B cell (primary cell): ENCODE results near the gene RBMS3. TPM values are rescaled to one million over a fixed set of nuclear protein-coding genes. Genes with fewer than 3 reads are reported as not detected.

ENCODE experiments used
- ATAC-seq: fragments of 200-7000 bp; cut with Tn5 transposase; one replicate; pipeline ENCODE4 v1.10.0; 2021; ENCODE audit warnings: low read depth, mild to moderate bottlenecking, moderate number of reproducible peaks, moderate library complexity
- CTCF ChIA-PET: fragments of 350-600 bp; sonication (Branson Sonifier 250); formaldehyde crosslinking; loops from one replicate; lab custom pipeline; 2021; ENCODE audit warnings: antibody characterized with exemption, inconsistent platforms; lab: Charles Lee
- POLR2A ChIA-PET: fragments of 350-600 bp; sonication (Branson Sonifier 250); formaldehyde crosslinking; loops from one replicate; lab custom pipeline; 2021; ENCODE audit warnings: antibody characterized with exemption; lab: Charles Lee
- DNase-seq: peaks from one replicate; pipeline ENCODE4 v3.0.0; 2013
- H2AFZ ChIP-seq: 2 replicates; pipeline ENCODE4 v1.6.1; 2012; ENCODE audit warnings: mild to moderate bottlenecking, low read depth, low read length; ENCODE audit not compliant: insufficient read depth, poor library complexity, severe bottlenecking
- H3K27ac ChIP-seq, 2 donors: 1 replicate in 1 of 2; 2 replicates in 1 of 2; pipeline ENCODE4 v1.5.1; 2012 to 2013; ENCODE audit warnings: low read length in 2 of 2, mild to moderate bottlenecking in 2 of 2, moderate library complexity in 1 of 2
- H3K27me3 ChIP-seq, 4 experiments: fragments of 200-600 bp in 1 of 4; sonication (generic) in 1 of 4; replicated peaks in 1 of 4; 1 replicate in 2 of 4; 2 replicates in 2 of 4; pipeline versions ENCODE4 v1.6.1 to v1.7.0; 2013 to 2016; ENCODE audit warnings: low read length in 3 of 4, mild to moderate bottlenecking in 2 of 4, mixed read lengths in 1 of 4, moderate library complexity in 1 of 4; ENCODE audit not compliant: insufficient read depth in 4 of 4, control insufficient read depth in 3 of 4; ENCODE audit errors: control extremely low read depth in 1 of 4
- H3K36me3 ChIP-seq, 2 experiments: replicated peaks in 1 of 2; 1 replicate in 1 of 2; 2 replicates in 1 of 2; pipeline versions ENCODE4 v1.6.1 to v1.7.1; 2013; ENCODE audit warnings: low read length in 1 of 2; ENCODE audit not compliant: insufficient read depth in 2 of 2, control insufficient read depth in 1 of 2; ENCODE audit errors: control extremely low read depth in 1 of 2, extremely low read depth in 1 of 2
- H3K4me1 ChIP-seq, 2 donors: fragments of 200-600 bp in 1 of 2; sonication (generic) in 1 of 2; 1 replicate in 1 of 2; 2 replicates in 1 of 2; pipeline versions ENCODE4 v1.5.1 to v1.6.1; 2013 to 2017; ENCODE audit warnings: low read length in 2 of 2; ENCODE audit not compliant: control insufficient read depth in 2 of 2, insufficient read depth in 2 of 2
- H3K4me2 ChIP-seq: replicated peaks from 2 replicates; pipeline ENCODE3; 2012; ENCODE audit warnings: mild to moderate bottlenecking, low read depth, low read length; ENCODE audit not compliant: poor library complexity, severe bottlenecking
- H3K4me3 ChIP-seq, 5 experiments: fragments of 200-600 bp in 1 of 5; sonication (generic) in 1 of 5; 1 replicate in 3 of 5; 2 replicates in 2 of 5; pipeline versions ENCODE4 v1.5.1 to v1.7.0; 2011 to 2016; ENCODE audit warnings: low read length in 4 of 5, mild to moderate bottlenecking in 4 of 5, low read depth in 2 of 5, control low read depth in 1 of 5, moderate library complexity in 1 of 5; ENCODE audit not compliant: insufficient read depth in 1 of 5; ENCODE audit errors: control extremely low read depth in 1 of 5, extremely low read depth in 1 of 5
- H3K79me2 ChIP-seq: fragments of 200-600 bp; sonication (generic); one replicate; pipeline ENCODE4 v1.6.0; 2016; ENCODE audit warnings: low read length; ENCODE audit not compliant: control insufficient read depth, insufficient read depth
- H3K9ac ChIP-seq: fragments of 200-600 bp; sonication (generic); 2 replicates; pipeline ENCODE4 v1.6.1; 2017; ENCODE audit warnings: mild to moderate bottlenecking, low read length, moderate library complexity
- H3K9me3 ChIP-seq, 3 donors: one replicate each; pipeline versions ENCODE4 v1.6.1 to v1.7.1; 2013; ENCODE audit warnings: low read length in 2 of 3; ENCODE audit not compliant: control insufficient read depth in 2 of 3, insufficient read depth in 1 of 3; ENCODE audit errors: control extremely low read depth in 1 of 3
- H4K20me1 ChIP-seq: 2 replicates; pipeline ENCODE4 v1.6.0; 2012; ENCODE audit warnings: mild to moderate bottlenecking, low read length; ENCODE audit not compliant: insufficient read depth, control insufficient read depth, poor library complexity, severe bottlenecking
- H3K27ac Mint-ChIP-seq: one replicate; pipeline ENCODE4 v1.8.0; 2021; ENCODE audit warnings: mixed read lengths
- H3K27me3 Mint-ChIP-seq: one replicate; pipeline ENCODE4 v1.8.0; 2021; ENCODE audit warnings: mixed read lengths
- H3K4me1 Mint-ChIP-seq: one replicate; pipeline ENCODE4 v1.8.0; 2021; ENCODE audit warnings: mixed read lengths
- H3K4me3 Mint-ChIP-seq: one replicate; pipeline ENCODE4 v1.8.0; 2021; ENCODE audit warnings: mixed read lengths
- H3K9me3 Mint-ChIP-seq: one replicate; pipeline ENCODE4 v1.8.0; 2022; ENCODE audit warnings: mixed read lengths; ENCODE audit not compliant: insufficient read depth
- CTCF ChIP-seq: fragments of 200-600 bp; IDR thresholded peaks from one replicate; pipeline ENCODE4 v1.8.0; 2022; ENCODE audit warnings: antibody characterized with exemption, mild to moderate bottlenecking
- EZH2 ChIP-seq: IDR thresholded peaks from 2 replicates; pipeline ENCODE4 v1.6.1; 2012; ENCODE audit warnings: borderline replicate concordance, low read depth, mild to moderate bottlenecking, moderate library complexity, low read length; ENCODE audit not compliant: insufficient read depth, poor library complexity, severe bottlenecking
- WGBS: methylation state at CpG from one replicate; pipeline ENCODE4 v1.1.5; 2013; ENCODE audit warnings: missing lambda C conversion rate; ENCODE audit not compliant: insufficient coverage; 5-methylcytosine and 5-hydroxymethylcytosine counted together
- intact Hi-C: fragments of 100-400 bp; cut with micrococcal nuclease; formaldehyde crosslinking; loops from one replicate; pipeline ENCODE4 v1.10.0; 2022
- polyA plus RNA-seq: library from polyadenylated mRNA; depleted of rRNA; stranded (reverse); fragments of >200 nt; gene quantifications from 2 replicates; pipeline ENCODE4 v1.2.3, GENCODE V29; 2012
- total RNA-seq, 2 donors: library from RNA; stranded (reverse); fragments of 120-200 nt in 1 of 2; gene quantifications; 1 replicate in 1 of 2; 2 replicates in 1 of 2; pipeline versions ENCODE4 v1.2.3 to v1.2.4, GENCODE V29; 2013 to 2022

The RBMS3 gene
- total and polyA plus RNA-seq, 2 donors (not counting 1 experiment from before 2014, with no cell fraction given), result not detected

DNA sequence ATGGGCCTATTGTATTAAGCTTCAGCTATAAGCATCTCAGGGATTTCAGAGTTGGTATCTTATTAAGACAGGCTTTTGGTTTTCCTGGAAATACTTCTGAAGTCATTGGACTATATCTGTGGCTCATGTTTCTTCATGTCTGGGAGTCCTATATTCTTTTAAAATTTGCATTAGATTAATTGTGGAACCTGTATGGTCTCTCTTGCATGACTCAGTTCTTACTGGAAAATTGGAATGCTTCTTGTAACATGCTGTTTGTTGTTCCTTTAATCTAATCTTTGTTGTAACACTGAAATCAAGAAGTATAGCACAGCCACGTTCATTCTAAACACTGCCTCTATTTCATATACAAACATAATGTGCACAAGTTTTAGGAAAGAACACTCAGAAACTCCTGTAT, 208.1 kb downstream of the RBMS3 start:
- Mint-ChIP-seq H3K27ac (no peak overlapping the region), H3K27me3 (no peaks in the 10 kb centered on the region), H3K4me3 (no peak overlapping the region), H3K4me1 (no peaks in the 10 kb centered on the region), H3K9me3 (peaks cover 3% of the 10 kb centered on the region)
- ATAC-seq (no peak), DNase-seq (no peak)
- Histone ChIP-seq H3K4me3 (no peak overlapping the region), H3K27ac (no peak overlapping the region), H4K20me1 (no peaks in the 10 kb centered on the region), H3K4me1 (no peaks in the 10 kb centered on the region), H2AFZ (no peak overlapping the region), H3K9me3 (no peaks in the 10 kb centered on the region), H3K9ac (no peak overlapping the region), H3K4me2 (no peak overlapping the region), H3K79me2 (no peaks in the 10 kb centered on the region), H3K27me3 (no peaks in the 10 kb centered on the region), H3K36me3 (no peaks in the 10 kb centered on the region)
- WGBS, result no CpG with 5 or more reads among the region's 1 CpG
- ChIA-PET POLR2A (no interaction called here), CTCF (interaction anchor here (0.6 kb wide), 1 partner anchor 17 kb away, joined by 3 read pairs; no protein-coding TSS in a partner anchor)
- TF ChIP-seq EZH2, result no peak
- TF ChIP-seq CTCF, result no peak
- intact Hi-C loops, result no loop called here

- Histone ChIP-seq H2AFZ (no peak overlapping the region), H3K9me3 (no peaks in the 10 kb centered on the region), H3K79me2 (no peaks in the 10 kb centered on the region), H3K36me3 (no peaks in the 10 kb centered on the region), H3K27ac (no peak overlapping the region), H3K27me3 (no peaks in the 10 kb centered on the region), H3K9ac (no peak overlapping the region), H3K4me2 (no peak overlapping the region), H3K4me3 (no peak overlapping the region), H4K20me1 (no peaks in the 10 kb centered on the region), H3K4me1 (no peaks in the 10 kb centered on the region)
- no CpG with 5 or more reads among the region's 3 CpGs for WGBS
- no peaks in the 10 kb centered on the region for H3K27me3 Mint-ChIP-seq
- no peak for DNase-seq
- no peak overlapping the region for H3K27ac Mint-ChIP-seq
- H3K9me3 Mint-ChIP-seq, result peaks cover 6% of the 10 kb centered on the region
- no peak for TF ChIP-seq CTCF
- TF ChIP-seq EZH2, result no peak
- no peaks in the 10 kb centered on the region for H3K4me1 Mint-ChIP-seq
- intact Hi-C loops, result no loop called here
- no peak for ATAC-seq
- POLR2A ChIA-PET, result no interaction called here
- CTCF ChIA-PET, result no interaction called here
- H3K4me3 Mint-ChIP-seq, result no peak overlapping the region
Observed at GRCh38 chr3:29493109-29493508, 212.2 kb downstream of the RBMS3 start.
